ENCODE data around the gene PRPF18. TPM values are rescaled to one million over a fixed set of nuclear protein-coding genes. Genes with fewer than 3 reads are reported as not detected.

The PRPF18 gene
- polyA plus RNA-seq, 1 donor from 2014 or later, result 56.7 TPM

- Histone ChIP-seq H3K4me3 (ENCODE audit: low read length) (no peak overlapping the region), H2AFZ (ENCODE audit: low read depth, low read length) (no peak overlapping the region), H4K20me1 (ENCODE audit: insufficient read depth) (no peaks in the 10 kb centered on the region), H3F3A (ENCODE audit: insufficient read depth, low read length, poor library complexity, severe bottlenecking) (no peaks in the 10 kb centered on the region), H3K27ac (ENCODE audit: low read length) (no peak overlapping the region), H3K9me2 (ENCODE audit: insufficient read depth, low read length) (no peaks in the 10 kb centered on the region), H3K36me3 (ENCODE audit: insufficient read depth, low read length) (no peaks in the 10 kb centered on the region), H3K27me3 (ENCODE audit: insufficient read depth, low read depth, low read length) (no peaks in the 10 kb centered on the region), H3K4me2 (ENCODE audit: low read length) (no peak overlapping the region), H3K9ac (ENCODE audit: low read length) (no peak overlapping the region), H3K9me3 (ENCODE audit: low read length) (no peaks in the 10 kb centered on the region), H3K79me2 (replicated peaks; ENCODE audit: insufficient read depth, low read length) (no peaks in the 10 kb centered on the region)
- TF ChIP-seq REST (IDR thresholded peaks at IDR 0.05; ENCODE audit: borderline replicate concordance) (no peak), EP300 (conservative IDR thresholded peaks at IDR 0.05; ENCODE audit: poor library complexity, severe bottlenecking) (no peak), CTCF (IDR thresholded peaks at IDR 0.05; ENCODE audit: poor library complexity, severe bottlenecking) (no peak), RAD21 (conservative IDR thresholded peaks at IDR 0.05) (no peak), TAF1 (IDR thresholded peaks at IDR 0.05; ENCODE audit: low read depth) (no peak), MXI1 (conservative IDR thresholded peaks at IDR 0.05; ENCODE audit: poor library complexity, severe bottlenecking) (no peak), POLR2AphosphoS5 (IDR thresholded peaks at IDR 0.05) (no peak), SMC3 (conservative IDR thresholded peaks at IDR 0.05; ENCODE audit: poor library complexity) (no peak), EZH2 (IDR thresholded peaks at IDR 0.05; ENCODE audit: borderline replicate concordance, insufficient read depth, low read length, poor library complexity, severe bottlenecking) (no peak)
Observed at GRCh38 chr10:13564576-13564975, 22.2 kb upstream of the PRPF18 start.

DNA sequence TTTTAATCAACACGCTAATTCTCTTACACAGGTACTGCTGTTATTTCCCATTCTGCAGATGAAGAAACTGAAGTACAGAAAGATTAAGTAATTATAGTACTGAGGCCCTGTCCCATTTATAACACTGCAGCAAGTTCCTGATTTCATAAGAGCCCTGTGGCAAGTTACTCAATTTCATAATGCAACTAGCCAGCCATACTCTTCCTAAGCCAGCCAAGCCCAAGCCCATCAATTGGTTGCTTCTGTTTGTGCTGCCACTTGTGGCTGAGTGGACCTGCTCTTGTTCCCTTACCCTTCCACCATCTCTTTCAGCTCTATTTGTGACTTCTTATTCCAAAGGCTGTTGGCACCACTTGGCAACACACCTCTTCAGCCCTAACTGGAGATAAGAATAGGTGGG, 19.7 kb upstream of the PRPF18 start:
- H3K9ac ChIP-seq (ENCODE audit: low read length), result no peak overlapping the region
- no peaks in the 10 kb centered on the region for H3K79me2 ChIP-seq (replicated peaks; ENCODE audit: insufficient read depth, low read length)
- no peaks in the 10 kb centered on the region for H3K9me3 ChIP-seq (ENCODE audit: low read length)
- no peaks in the 10 kb centered on the region for H3K27me3 ChIP-seq (ENCODE audit: insufficient read depth, low read depth, low read length)
- H3K4me3 ChIP-seq (ENCODE audit: low read length), result no peak overlapping the region
- no peaks in the 10 kb centered on the region for H3K36me3 ChIP-seq (ENCODE audit: insufficient read depth, low read length)
- no peak overlapping the region for H3K4me2 ChIP-seq (ENCODE audit: low read length)
- TF ChIP-seq MXI1 (conservative IDR thresholded peaks at IDR 0.05; ENCODE audit: poor library complexity, severe bottlenecking), result no peak
- no peak for TF ChIP-seq REST (IDR thresholded peaks at IDR 0.05; ENCODE audit: borderline replicate concordance)
- no peak for TF ChIP-seq POLR2AphosphoS5 (IDR thresholded peaks at IDR 0.05)
- no peak for TF ChIP-seq TAF1 (IDR thresholded peaks at IDR 0.05; ENCODE audit: low read depth)
- TF ChIP-seq EZH2 (IDR thresholded peaks at IDR 0.05; ENCODE audit: borderline replicate concordance, insufficient read depth, low read length, poor library complexity, severe bottlenecking), result no peak
- no peak for TF ChIP-seq SMC3 (conservative IDR thresholded peaks at IDR 0.05; ENCODE audit: poor library complexity)
- no peaks in the 10 kb centered on the region for H3F3A ChIP-seq (ENCODE audit: insufficient read depth, low read length, poor library complexity, severe bottlenecking)
- no peak overlapping the region for H2AFZ ChIP-seq (ENCODE audit: low read depth, low read length)
- no peaks in the 10 kb centered on the region for H3K9me2 ChIP-seq (ENCODE audit: insufficient read depth, low read length)
- H3K27ac ChIP-seq (ENCODE audit: low read length), result no peak overlapping the region
- no peaks in the 10 kb centered on the region for H4K20me1 ChIP-seq (ENCODE audit: insufficient read depth)
